ENCODE measurements around the gene GAGE10. TPM values are rescaled to one million over a fixed set of nuclear protein-coding genes. Genes with fewer than 3 reads are reported as not detected.
"Not testable (repeated sequence)": the region's sequence is repeated elsewhere in the genome, so short reads cannot be mapped to it uniquely, and the experiment has no call there.

The GAGE10 gene
- total and polyA plus RNA-seq, 2 donors (not counting 1 experiment from before 2014, with no cell fraction given), result not detected

DNA sequence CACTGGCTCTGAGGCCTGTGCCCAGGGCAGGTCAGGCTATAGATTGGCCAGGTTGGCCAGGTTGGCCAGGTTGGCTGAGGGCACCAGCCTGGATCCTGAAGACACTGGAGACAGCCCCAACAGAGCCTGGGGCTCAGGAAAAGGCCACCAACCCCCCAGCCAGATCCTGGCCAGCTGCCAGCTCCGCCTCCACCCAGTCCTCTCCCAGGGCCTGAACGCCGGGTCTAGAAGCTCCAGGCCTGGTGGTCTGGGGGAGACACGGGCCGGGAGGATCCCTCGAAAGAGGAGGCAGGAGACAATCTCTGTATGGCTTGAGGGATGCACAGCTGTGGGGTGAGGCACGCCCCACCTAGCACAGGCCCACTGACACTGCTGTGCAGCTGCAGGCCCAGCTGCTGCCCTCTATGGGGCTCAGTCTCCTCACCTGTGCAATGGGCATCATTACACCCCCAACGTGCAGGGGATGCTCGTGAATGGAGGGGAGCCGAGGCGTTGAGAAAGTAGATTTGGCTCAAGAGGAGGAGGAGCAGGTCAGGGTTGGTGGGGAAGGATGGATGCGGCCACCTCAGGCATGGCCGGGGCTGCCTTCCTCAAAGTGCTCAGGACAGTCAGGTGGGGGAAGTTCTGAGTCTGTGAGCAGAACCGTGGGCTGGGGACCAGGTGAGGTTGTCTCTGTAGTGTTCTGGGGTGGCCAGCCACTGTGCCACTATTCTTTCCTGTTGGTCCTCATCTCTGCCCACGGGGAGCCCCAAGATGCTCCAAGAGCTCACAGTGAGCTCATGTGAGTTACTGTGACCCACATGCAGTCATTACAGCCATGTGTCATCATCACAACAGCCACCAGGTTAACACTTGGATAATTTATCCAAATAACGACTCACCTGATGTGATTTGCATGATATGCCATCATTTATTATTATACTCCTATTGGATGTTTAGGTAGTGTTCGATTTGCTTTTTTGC is 10.8 kb upstream of the GAGE10 start:
- Histone ChIP-seq H3K27ac (ENCODE audit: low read length in 2 of 2) (no peak overlapping the region), H3K9me3 (ENCODE audit: control extremely low read depth in 1 of 3, control insufficient read depth in 2 of 3, insufficient read depth in 1 of 3, low read length in 2 of 3) (no peaks in the 10 kb centered on the region), H3K79me2 (ENCODE audit: control insufficient read depth, insufficient read depth, low read length) (no peaks in the 10 kb centered on the region), H3K4me1 (ENCODE audit: control insufficient read depth in 2 of 2, insufficient read depth in 2 of 2, low read length in 2 of 2) (peaks cover 0 to 9% of the 10 kb centered on the region in 2 donors), H2AFZ (ENCODE audit: insufficient read depth, low read depth, low read length, poor library complexity, severe bottlenecking) (no peak overlapping the region), H4K20me1 (ENCODE audit: control insufficient read depth, insufficient read depth, low read length, poor library complexity, severe bottlenecking) (no peaks in the 10 kb centered on the region), H3K9ac (ENCODE audit: low read length) (no peak overlapping the region), H3K4me3 (ENCODE audit: control extremely low read depth in 1 of 5, extremely low read depth in 1 of 5, insufficient read depth in 1 of 5, low read depth in 2 of 5, low read length in 4 of 5) (no peak overlapping the region), H3K27me3 (replicated peaks in 1 of 4; ENCODE audit: control extremely low read depth in 1 of 4, control insufficient read depth in 3 of 4, insufficient read depth in 4 of 4, low read length in 3 of 4) (no peaks in the 10 kb centered on the region), H3K4me2 (replicated peaks; ENCODE audit: low read depth, low read length, poor library complexity, severe bottlenecking) (peak overlapping the region; percentile 14), H3K36me3 (replicated peaks in 1 of 2; ENCODE audit: control extremely low read depth in 1 of 2, control insufficient read depth in 1 of 2, extremely low read depth in 1 of 2, insufficient read depth in 2 of 2, low read length in 1 of 2) (no peaks in the 10 kb centered on the region)
- no peaks in the 10 kb centered on the region for H3K27me3 Mint-ChIP-seq
- WGBS (ENCODE audit: insufficient coverage), result 90% methylated on average over 5 of the region's 17 CpGs
- DNase-seq (no peak), ATAC-seq (ENCODE audit: low read depth) (no peak)
- no peaks in the 10 kb centered on the region for H3K9me3 Mint-ChIP-seq (ENCODE audit: insufficient read depth)
- no peaks in the 10 kb centered on the region for H3K4me1 Mint-ChIP-seq
- intact Hi-C loops (cut with micrococcal nuclease), result loop anchor here (2.0 kb wide), 1 partner anchor 462 kb away; no protein-coding TSS in a partner anchor
- ChIA-PET CTCF (interaction anchor here (0.5 to 0.6 kb wide), 2 partner anchors 8 to 1741 kb away, joined by 3 read pairs; no protein-coding TSS in a partner anchor), POLR2A (no interaction called here)
- H3K27ac Mint-ChIP-seq, result no peak overlapping the region
- no peak overlapping the region for H3K4me3 Mint-ChIP-seq
- TF ChIP-seq CTCF (IDR thresholded peaks at IDR 0.05) (no peak), EZH2 (IDR thresholded peaks at IDR 0.05; ENCODE audit: borderline replicate concordance, insufficient read depth, low read depth, low read length, poor library complexity, severe bottlenecking) (no peak)

GRCh38 chrX:49299293-49299692 is 4.2 kb upstream of the GAGE10 start:
- 100% methylated on average over 3 of the region's 5 CpGs for WGBS (ENCODE audit: insufficient coverage)
- intact Hi-C loops (cut with micrococcal nuclease); H3K4me2 ChIP-seq (replicated peaks; ENCODE audit: low read depth, low read length, poor library complexity, severe bottlenecking); H3K4me1 ChIP-seq (ENCODE audit: control insufficient read depth in 2 of 2, insufficient read depth in 2 of 2, low read length in 2 of 2); H3K79me2 ChIP-seq (ENCODE audit: control insufficient read depth, insufficient read depth, low read length); H2AFZ ChIP-seq (ENCODE audit: insufficient read depth, low read depth, low read length, poor library complexity, severe bottlenecking); H3K9me3 Mint-ChIP-seq (ENCODE audit: insufficient read depth); H3K36me3 ChIP-seq (replicated peaks in 1 of 2; ENCODE audit: control extremely low read depth in 1 of 2, control insufficient read depth in 1 of 2, extremely low read depth in 1 of 2, insufficient read depth in 2 of 2, low read length in 1 of 2); H3K27me3 ChIP-seq (replicated peaks in 1 of 4; ENCODE audit: control extremely low read depth in 1 of 4, control insufficient read depth in 3 of 4, insufficient read depth in 4 of 4, low read length in 3 of 4); H3K9ac ChIP-seq (ENCODE audit: low read length); H3K27me3 Mint-ChIP-seq; POLR2A ChIA-PET; H3K4me1 Mint-ChIP-seq; CTCF ChIA-PET; H3K27ac ChIP-seq (ENCODE audit: low read length in 2 of 2); ATAC-seq (ENCODE audit: low read depth); H4K20me1 ChIP-seq (ENCODE audit: control insufficient read depth, insufficient read depth, low read length, poor library complexity, severe bottlenecking); H3K4me3 Mint-ChIP-seq; H3K27ac Mint-ChIP-seq; H3K4me3 ChIP-seq (ENCODE audit: control extremely low read depth in 1 of 5, extremely low read depth in 1 of 5, insufficient read depth in 1 of 5, low read depth in 2 of 5, low read length in 4 of 5); DNase-seq; H3K9me3 ChIP-seq (ENCODE audit: control extremely low read depth in 1 of 3, control insufficient read depth in 2 of 3, insufficient read depth in 1 of 3, low read length in 2 of 3): not testable (repeated sequence)

Measured in B cell (primary cell).